GM18511 (cell line): ENCODE data around the gene LTA.

Experiments used
- ATAC-seq: cut with Tn5 transposase; IDR thresholded peaks from one replicate; pipeline ENCODE4 v1.9.1; 2021; ENCODE audit warnings: mild to moderate bottlenecking, moderate library complexity; ENCODE audit not compliant: unreplicated experiment

Gene LTA

DNA sequence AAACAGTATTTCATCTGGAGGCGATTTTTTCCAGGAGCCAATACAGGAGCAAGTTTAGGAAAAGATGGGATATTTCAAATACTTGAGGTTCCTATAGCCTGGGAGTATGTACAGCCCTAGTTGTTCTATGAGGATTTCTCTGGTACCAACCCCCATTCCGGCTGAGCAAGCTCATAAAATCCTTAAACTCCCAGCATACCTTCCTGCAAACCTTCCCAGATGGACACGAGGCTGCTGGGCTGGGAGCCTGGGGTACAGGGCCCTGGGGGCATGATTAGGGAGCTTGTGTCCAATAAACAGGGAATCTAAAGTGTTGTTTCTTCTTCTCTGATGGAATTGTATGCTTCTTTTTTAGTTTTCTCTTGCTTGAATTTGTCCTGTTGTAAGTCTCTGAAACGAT is 49.9 kb downstream of the LTA start:
- ATAC-seq: no peak

DNA sequence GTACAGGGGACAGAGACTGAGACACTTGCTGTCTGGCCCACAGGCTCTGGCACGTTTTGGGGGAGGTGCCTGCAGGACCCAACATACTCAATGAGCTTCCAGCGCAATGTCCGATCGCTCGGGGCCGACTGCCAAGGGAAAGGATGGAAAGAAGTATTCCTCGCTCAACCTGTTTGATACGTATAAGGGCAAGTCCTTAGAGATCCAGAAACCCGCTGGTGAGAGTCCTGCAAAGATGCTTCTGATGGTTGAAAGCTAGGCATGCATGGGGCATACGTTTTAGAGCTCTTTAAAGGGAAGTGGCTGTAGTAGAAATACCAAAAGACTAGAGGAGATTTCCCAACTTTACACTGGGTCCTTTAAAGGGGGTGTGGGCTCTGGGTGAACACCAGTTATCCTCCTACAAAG is 50.6 kb downstream of the LTA start:
- no peak for ATAC-seq
